ENCODE data around the gene GALNT5.
"Not testable (repeated sequence)": the region's sequence is repeated elsewhere in the genome, so short reads cannot be mapped to it uniquely, and the experiment has no call there.

GALNT5 gene

GRCh38 chr2:157224448-157224847, 33.1 kb upstream of the GALNT5 start:
- H3K9me3 ChIP-seq (replicated peaks in 1 of 2; ENCODE audit: control insufficient read depth in 2 of 2, insufficient read depth in 1 of 2, low read depth in 1 of 2, low read length in 2 of 2); H2AFZ ChIP-seq (ENCODE audit: low read length); DNase-seq (ENCODE audit: low spot score); H4K8ac ChIP-seq (ENCODE audit: low read depth, low read length); H3K4me3 ChIP-seq (ENCODE audit: low read length in 2 of 2); H3K4ac ChIP-seq (ENCODE audit: low read length); H4K91ac ChIP-seq (ENCODE audit: low read depth, low read length, poor library complexity); H2BK12ac ChIP-seq (ENCODE audit: low read length); H2AK5ac ChIP-seq (ENCODE audit: low read depth, low read length); H3K18ac ChIP-seq (ENCODE audit: low read length); H2BK15ac ChIP-seq (ENCODE audit: low read length); H2BK120ac ChIP-seq (ENCODE audit: low read depth, low read length); H3K27ac ChIP-seq (replicated peaks; ENCODE audit: low read length); H3K36me3 ChIP-seq (replicated peaks in 1 of 2; ENCODE audit: control insufficient read depth in 2 of 2, insufficient read depth in 2 of 2, low read length in 2 of 2); H3K27me3 ChIP-seq (ENCODE audit: control insufficient read depth in 3 of 3, insufficient read depth in 3 of 3, low read depth in 1 of 3, low read length in 3 of 3); H3K14ac ChIP-seq (ENCODE audit: low read length); H3K9ac ChIP-seq (ENCODE audit: low read depth, low read length, poor library complexity); H3K79me1 ChIP-seq (ENCODE audit: low read depth, low read length); H3K4me1 ChIP-seq (ENCODE audit: control insufficient read depth in 2 of 2, insufficient read depth in 1 of 2, low read depth in 1 of 2, low read length in 2 of 2); H3K23ac ChIP-seq (ENCODE audit: low read depth, low read length, poor library complexity); H2BK5ac ChIP-seq (ENCODE audit: low read length); H3K4me2 ChIP-seq (ENCODE audit: insufficient read depth, low read length, poor library complexity, severe bottlenecking): not testable (repeated sequence)
- no CpG with 5 or more reads among the region's 2 CpGs for WGBS, 2 donors (ENCODE audit: extremely low coverage in 2 of 2, insufficient read length in 2 of 2, insufficient replicate concordance in 1 of 2)

DNA sequence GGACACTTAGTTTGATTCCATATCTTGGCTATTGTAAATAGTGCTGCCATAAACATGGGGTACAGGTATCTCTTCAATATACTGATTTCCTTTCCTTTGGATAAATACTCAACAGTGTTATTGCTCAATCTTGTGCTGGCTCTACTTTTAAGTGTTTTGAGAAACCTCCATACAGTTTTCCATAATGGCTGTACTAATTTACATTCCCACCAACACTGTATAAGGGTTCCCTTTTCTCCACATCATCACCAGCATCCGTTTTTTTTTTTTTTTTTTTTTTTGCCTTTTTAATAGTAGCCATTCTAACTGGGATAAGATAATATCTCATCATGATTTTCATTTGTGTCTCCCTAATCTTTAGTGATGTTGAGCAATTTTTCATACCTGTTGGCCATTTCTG, 29.9 kb upstream of the GALNT5 start:
- H3K18ac ChIP-seq (ENCODE audit: low read length): no peak overlapping the region
- no peak for DNase-seq (ENCODE audit: low spot score)
- no peak overlapping the region for H3K4me2 ChIP-seq (ENCODE audit: insufficient read depth, low read length, poor library complexity, severe bottlenecking)
- H4K91ac ChIP-seq (ENCODE audit: low read depth, low read length, poor library complexity): no peak overlapping the region
- no peak overlapping the region for H2BK12ac ChIP-seq (ENCODE audit: low read length)
- no peaks in the 10 kb centered on the region for H3K79me1 ChIP-seq (ENCODE audit: low read depth, low read length)
- no peak overlapping the region for H3K14ac ChIP-seq (ENCODE audit: low read length)
- no peak overlapping the region for H3K27ac ChIP-seq (replicated peaks; ENCODE audit: low read length)
- no peak overlapping the region for H2AK5ac ChIP-seq (ENCODE audit: low read depth, low read length)
- H2BK5ac ChIP-seq (ENCODE audit: low read length): no peak overlapping the region
- no peaks in the 10 kb centered on the region for H3K4me1 ChIP-seq (ENCODE audit: control insufficient read depth in 2 of 2, insufficient read depth in 1 of 2, low read depth in 1 of 2, low read length in 2 of 2)
- H2BK15ac ChIP-seq (ENCODE audit: low read length): no peak overlapping the region
- H2AFZ ChIP-seq (ENCODE audit: low read length): no peak overlapping the region
- WGBS, 2 donors (ENCODE audit: extremely low coverage in 2 of 2, insufficient read length in 2 of 2, insufficient replicate concordance in 1 of 2): no CpG with 5 or more reads among the region's 1 CpG
- no peak overlapping the region for H3K4me3 ChIP-seq (ENCODE audit: low read length in 2 of 2)
- no peaks in the 10 kb centered on the region for H3K9me3 ChIP-seq (replicated peaks in 1 of 2; ENCODE audit: control insufficient read depth in 2 of 2, insufficient read depth in 1 of 2, low read depth in 1 of 2, low read length in 2 of 2)
- no peak overlapping the region for H2BK120ac ChIP-seq (ENCODE audit: low read depth, low read length)
- no peak overlapping the region for H3K9ac ChIP-seq (ENCODE audit: low read depth, low read length, poor library complexity)
- no peak overlapping the region for H3K23ac ChIP-seq (ENCODE audit: low read depth, low read length, poor library complexity)
- H4K8ac ChIP-seq (ENCODE audit: low read depth, low read length): no peak overlapping the region
- no peak overlapping the region for H3K4ac ChIP-seq (ENCODE audit: low read length)
- H3K27me3 ChIP-seq (ENCODE audit: control insufficient read depth in 3 of 3, insufficient read depth in 3 of 3, low read depth in 1 of 3, low read length in 3 of 3): no peaks in the 10 kb centered on the region
- no peaks in the 10 kb centered on the region for H3K36me3 ChIP-seq (replicated peaks in 1 of 2; ENCODE audit: control insufficient read depth in 2 of 2, insufficient read depth in 2 of 2, low read length in 2 of 2)

DNA sequence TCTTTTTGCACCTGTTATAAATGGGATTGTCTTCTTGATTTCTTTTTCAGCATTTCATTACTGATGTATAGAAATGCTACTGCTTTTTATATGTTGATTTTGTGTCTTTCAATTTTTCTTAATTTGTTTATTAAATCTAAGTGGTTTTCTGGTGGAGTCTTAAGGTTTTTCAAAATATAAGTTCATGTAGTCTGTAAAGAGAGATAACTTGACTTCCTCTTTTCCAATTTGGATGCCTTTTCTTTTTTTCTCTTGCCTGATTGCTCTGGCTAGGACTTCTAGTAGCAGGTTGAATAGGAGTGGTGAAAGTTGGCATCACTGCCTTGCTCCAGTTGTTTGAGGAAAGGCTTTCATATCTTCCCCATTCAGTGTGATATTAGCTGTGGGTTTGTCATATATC, 28.6 kb upstream of the GALNT5 start:
- no peak overlapping the region for H4K8ac ChIP-seq (ENCODE audit: low read depth, low read length)
- no peak overlapping the region for H3K23ac ChIP-seq (ENCODE audit: low read depth, low read length, poor library complexity)
- no peak overlapping the region for H2BK120ac ChIP-seq (ENCODE audit: low read depth, low read length)
- H3K36me3 ChIP-seq (replicated peaks in 1 of 2; ENCODE audit: control insufficient read depth in 2 of 2, insufficient read depth in 2 of 2, low read length in 2 of 2): no peaks in the 10 kb centered on the region
- H3K4me1 ChIP-seq (ENCODE audit: control insufficient read depth in 2 of 2, insufficient read depth in 1 of 2, low read depth in 1 of 2, low read length in 2 of 2): no peaks in the 10 kb centered on the region
- no peaks in the 10 kb centered on the region for H3K9me3 ChIP-seq (replicated peaks in 1 of 2; ENCODE audit: control insufficient read depth in 2 of 2, insufficient read depth in 1 of 2, low read depth in 1 of 2, low read length in 2 of 2)
- H3K14ac ChIP-seq (ENCODE audit: low read length): no peak overlapping the region
- H3K9ac ChIP-seq (ENCODE audit: low read depth, low read length, poor library complexity): no peak overlapping the region
- H2AFZ ChIP-seq (ENCODE audit: low read length): no peak overlapping the region
- H3K18ac ChIP-seq (ENCODE audit: low read length): no peak overlapping the region
- no peaks in the 10 kb centered on the region for H3K27me3 ChIP-seq (ENCODE audit: control insufficient read depth in 3 of 3, insufficient read depth in 3 of 3, low read depth in 1 of 3, low read length in 3 of 3)
- no peak overlapping the region for H2BK12ac ChIP-seq (ENCODE audit: low read length)
- DNase-seq (ENCODE audit: low spot score): no peak
- H2AK5ac ChIP-seq (ENCODE audit: low read depth, low read length): no peak overlapping the region
- no peak overlapping the region for H2BK5ac ChIP-seq (ENCODE audit: low read length)
- no peak overlapping the region for H2BK15ac ChIP-seq (ENCODE audit: low read length)
- no peaks in the 10 kb centered on the region for H3K79me1 ChIP-seq (ENCODE audit: low read depth, low read length)
- H4K91ac ChIP-seq (ENCODE audit: low read depth, low read length, poor library complexity): no peak overlapping the region
- no peak overlapping the region for H3K4me2 ChIP-seq (ENCODE audit: insufficient read depth, low read length, poor library complexity, severe bottlenecking)
- no peak overlapping the region for H3K27ac ChIP-seq (replicated peaks; ENCODE audit: low read length)
- no peak overlapping the region for H3K4me3 ChIP-seq (ENCODE audit: low read length in 2 of 2)
- no peak overlapping the region for H3K4ac ChIP-seq (ENCODE audit: low read length)

DNA sequence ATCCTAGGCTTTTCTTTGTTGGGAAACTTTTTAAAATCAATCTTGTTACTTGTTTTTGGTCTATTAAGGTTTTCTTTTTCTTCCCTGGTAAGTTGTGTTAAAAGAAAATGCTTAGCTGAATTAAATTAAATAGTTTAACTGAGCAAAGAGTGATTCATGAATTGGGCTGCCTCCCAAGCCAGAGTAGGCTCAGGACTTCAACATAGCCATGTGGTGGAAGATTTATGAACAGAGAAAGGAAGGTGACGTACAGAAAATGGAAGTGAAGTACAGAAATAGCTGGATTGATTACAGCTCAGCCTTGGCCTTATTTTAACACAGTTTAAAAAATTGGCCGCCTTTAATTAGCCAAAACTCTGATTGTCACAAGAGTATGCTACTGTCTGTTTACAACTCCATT, 27.9 kb upstream of the GALNT5 start:
- no peak overlapping the region for H4K91ac ChIP-seq (ENCODE audit: low read depth, low read length, poor library complexity)
- H3K36me3 ChIP-seq (replicated peaks in 1 of 2; ENCODE audit: control insufficient read depth in 2 of 2, insufficient read depth in 2 of 2, low read length in 2 of 2): no peaks in the 10 kb centered on the region
- no peak overlapping the region for H3K18ac ChIP-seq (ENCODE audit: low read length)
- H2BK15ac ChIP-seq (ENCODE audit: low read length): no peak overlapping the region
- no peak overlapping the region for H2AFZ ChIP-seq (ENCODE audit: low read length)
- no peak overlapping the region for H3K4me3 ChIP-seq (ENCODE audit: low read length in 2 of 2)
- no peak overlapping the region for H3K4ac ChIP-seq (ENCODE audit: low read length)
- no peaks in the 10 kb centered on the region for H3K79me1 ChIP-seq (ENCODE audit: low read depth, low read length)
- no peak overlapping the region for H4K8ac ChIP-seq (ENCODE audit: low read depth, low read length)
- H3K27ac ChIP-seq (replicated peaks; ENCODE audit: low read length): no peak overlapping the region
- H3K9me3 ChIP-seq (replicated peaks in 1 of 2; ENCODE audit: control insufficient read depth in 2 of 2, insufficient read depth in 1 of 2, low read depth in 1 of 2, low read length in 2 of 2): no peaks in the 10 kb centered on the region
- no peaks in the 10 kb centered on the region for H3K27me3 ChIP-seq (ENCODE audit: control insufficient read depth in 3 of 3, insufficient read depth in 3 of 3, low read depth in 1 of 3, low read length in 3 of 3)
- H3K9ac ChIP-seq (ENCODE audit: low read depth, low read length, poor library complexity): no peak overlapping the region
- WGBS, 2 donors (ENCODE audit: extremely low coverage in 2 of 2, insufficient read length in 2 of 2, insufficient replicate concordance in 1 of 2): no CpG with 5 or more reads among the region's 2 CpGs
- H3K4me1 ChIP-seq (ENCODE audit: control insufficient read depth in 2 of 2, insufficient read depth in 1 of 2, low read depth in 1 of 2, low read length in 2 of 2): no peaks in the 10 kb centered on the region
- no peak overlapping the region for H3K14ac ChIP-seq (ENCODE audit: low read length)
- H2AK5ac ChIP-seq (ENCODE audit: low read depth, low read length): no peak overlapping the region
- H2BK120ac ChIP-seq (ENCODE audit: low read depth, low read length): no peak overlapping the region
- no peak overlapping the region for H3K4me2 ChIP-seq (ENCODE audit: insufficient read depth, low read length, poor library complexity, severe bottlenecking)
- H3K23ac ChIP-seq (ENCODE audit: low read depth, low read length, poor library complexity): no peak overlapping the region
- no peak overlapping the region for H2BK5ac ChIP-seq (ENCODE audit: low read length)
- H2BK12ac ChIP-seq (ENCODE audit: low read length): no peak overlapping the region
- DNase-seq (ENCODE audit: low spot score): no peak
